Hematopoietic multipotent progenitor cell (in vitro differentiated cells): ENCODE results near the gene EOGT. TPM values are rescaled to one million over a fixed set of nuclear protein-coding genes. Genes with fewer than 3 reads are reported as not detected.

Experiments
- DNase-seq, 3 donors: peaks; one replicate each; pipeline ENCODE4 v3.0.0-alpha.2; 2011 to 2015; ENCODE audit warnings: low read depth in 2 of 3, low spot score in 2 of 3
- total RNA-seq: library from RNA; depleted of rRNA; stranded (reverse); fragments of >200 nt; gene quantifications from one replicate; pipeline ENCODE4 v1.2.3, GENCODE V29; 2012

The EOGT gene
- total RNA-seq, 1 donor: 20.7 TPM

- no peak for DNase-seq
Observed at GRCh38 chr3:69009559-69010410, 3.7 kb downstream of the EOGT start.

- DNase-seq: no peak
Observed at GRCh38 chr3:69008980-69009379, 4.5 kb downstream of the EOGT start.

- no peak for DNase-seq
Observed at GRCh38 chr3:69005791-69006482, 7.5 kb downstream of the EOGT start.

GRCh38 chr3:69005071-69005790 lies 8.3 kb downstream of the EOGT start:
- DNase-seq: no peak

- DNase-seq: no peak
Observed at GRCh38 chr3:69004138-69004537, 9.3 kb downstream of the EOGT start.

GRCh38 chr3:68999605-69000004 lies 13.9 kb downstream of the EOGT start:
- DNase-seq: no peak

GRCh38 chr3:68999158-68999557 lies 14.3 kb downstream of the EOGT start:
- DNase-seq: no peak

- no peak for DNase-seq
Observed at GRCh38 chr3:68997887-68998286, 15.6 kb downstream of the EOGT start.

- DNase-seq: no peak
Observed at GRCh38 chr3:68996356-68996995, 17.0 kb downstream of the EOGT start.

- DNase-seq: no peak
Observed at GRCh38 chr3:68988740-68989139, 24.7 kb downstream of the EOGT start.

GRCh38 chr3:68987322-68987721 lies 26.2 kb downstream of the EOGT start:
- no peak for DNase-seq

GRCh38 chr3:68986496-68987208 lies 26.8 kb downstream of the EOGT start:
- no peak for DNase-seq

- DNase-seq: no peak
Observed at GRCh38 chr3:68985146-68985790, 28.2 kb downstream of the EOGT start.

GRCh38 chr3:68984011-68984530 lies 29.4 kb downstream of the EOGT start:
- no peak for DNase-seq

GRCh38 chr3:68977486-68978167 lies 35.9 kb downstream of the EOGT start:
- DNase-seq: no peak

GRCh38 chr3:68974711-68975110 lies 38.8 kb downstream of the EOGT start:
- DNase-seq: no peak

GRCh38 chr3:68973639-68974038 lies 39.8 kb downstream of the EOGT start:
- no peak for DNase-seq

- DNase-seq: peak in 2 of 3 donors; percentile 58 to 82
Observed at GRCh38 chr3:68972358-68972979, 41.0 kb downstream of the EOGT start.

- no peak for DNase-seq
Observed at GRCh38 chr3:68964694-68965093, 48.8 kb downstream of the EOGT start.
